Left ventricle myocardium inferior (tissue), 1 donor: ENCODE results near the gene C21orf91. TPM values are rescaled to one million over a fixed set of nuclear protein-coding genes. Genes with fewer than 3 reads are reported as not detected.
A peak's percentile ranks its signal among the peaks of the same experiment; 100 is the strongest.

ENCODE experiments used
- DNase-seq: peaks from one replicate; pipeline ENCODE4 v3.0.0-alpha.2; 2020
- H3K27ac ChIP-seq: fragments of 200-600 bp; replicated peaks from 2 replicates; pipeline ENCODE4 v1.8.0; 2021
- H3K27me3 ChIP-seq: fragments of 200-600 bp; 2 replicates; pipeline ENCODE4 v1.8.0; 2021; ENCODE audit warnings: low read depth
- H3K36me3 ChIP-seq: fragments of 200-600 bp; 2 replicates; pipeline ENCODE4 v1.8.0; 2021
- H3K4me1 ChIP-seq: fragments of 200-600 bp; 2 replicates; pipeline ENCODE4 v1.8.0; 2021
- H3K4me3 ChIP-seq: fragments of 200-600 bp; 2 replicates; pipeline ENCODE4 v1.8.0; 2021; ENCODE audit warnings: mild to moderate bottlenecking, moderate library complexity
- H3K9me3 ChIP-seq: fragments of 200-600 bp; replicated peaks from 2 replicates; pipeline ENCODE4 v1.8.0; 2021
- CTCF ChIP-seq: fragments of 200-600 bp; IDR thresholded peaks from 2 replicates; pipeline ENCODE4 v1.8.0; 2021; ENCODE audit warnings: antibody characterized with exemption, mild to moderate bottlenecking, borderline replicate concordance
- intact Hi-C: fragments of 100-400 bp; cut with micrococcal nuclease; formaldehyde crosslinking; loops from one replicate; pipeline ENCODE4 v1.11.0; 2022
- total RNA-seq: library from RNA; stranded (reverse); fragmentation: NEBNext Ultra II Directional; extraction: Animal tissue kit (Norgen Biotek cat#: 25700); gene quantifications from one replicate; pipeline ENCODE4 v1.2.1, GENCODE V29; 2021
- donor health status: DM: no; HTN: yes; CAD: no; lungs with severe emphysema.

C21orf91 gene
- total RNA-seq, 1 donor from 2014 or later = 10.2 TPM

GRCh38 chr21:17828223-17828622 lies 9.1 kb upstream of the C21orf91 start:
- no peak for DNase-seq
- H3K36me3 ChIP-seq = no peaks in the 10 kb centered on the region
- no peaks in the 10 kb centered on the region for H3K4me1 ChIP-seq
- H3K9me3 ChIP-seq = no peaks in the 10 kb centered on the region
- no peak for TF ChIP-seq CTCF
- intact Hi-C loops = no loop called here
- no peak overlapping the region for H3K4me3 ChIP-seq
- no peak overlapping the region for H3K27ac ChIP-seq
- no peaks in the 10 kb centered on the region for H3K27me3 ChIP-seq

DNA sequence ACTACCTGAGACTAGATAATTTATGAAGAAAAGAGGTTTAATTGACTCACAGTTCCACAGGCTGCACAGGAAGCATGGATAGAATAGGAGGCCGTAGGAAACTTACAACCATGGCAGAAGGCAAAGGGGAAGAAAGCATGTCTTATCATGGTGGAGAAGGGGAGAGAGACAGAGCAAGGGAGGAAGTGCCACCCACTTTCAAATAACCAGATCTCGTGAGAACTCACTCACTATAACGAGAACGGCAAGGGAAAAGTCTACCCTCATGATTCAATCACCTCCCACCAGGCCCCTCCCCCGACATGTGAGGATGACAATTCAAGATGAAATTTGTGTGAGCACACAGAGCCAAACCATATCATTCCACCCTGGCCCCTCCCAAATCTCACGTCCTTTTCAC lies 4.7 kb upstream of the C21orf91 start:
- Histone ChIP-seq H3K9me3 (no peaks in the 10 kb centered on the region), H3K36me3 (no peaks in the 10 kb centered on the region), H3K4me3 (no peak overlapping the region), H3K4me1 (peaks cover 9% of the 10 kb centered on the region), H3K27ac (no peak overlapping the region), H3K27me3 (no peaks in the 10 kb centered on the region)
- DNase-seq = no peak
- no peak for TF ChIP-seq CTCF
- intact Hi-C loops = no loop called here

DNA sequence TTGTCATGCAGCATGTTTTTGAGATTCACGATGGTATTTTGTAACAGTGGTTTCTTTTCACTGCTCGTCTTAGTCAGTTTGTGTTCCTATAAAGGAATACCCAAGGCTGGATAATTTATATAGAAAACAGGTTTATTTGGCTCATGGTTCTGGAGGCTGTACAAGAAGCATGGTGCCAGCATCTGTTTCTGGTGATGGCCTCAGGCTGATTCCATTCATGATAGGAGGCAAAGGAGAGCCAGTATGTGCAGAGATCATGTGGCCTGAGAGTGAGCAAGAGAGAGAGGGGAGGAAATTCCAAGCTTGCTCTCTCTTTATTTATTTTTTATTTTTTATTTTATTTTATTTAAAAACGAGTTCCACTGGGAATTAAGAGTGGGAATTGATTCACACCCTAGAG lies 2.0 kb upstream of the C21orf91 start:
- H3K36me3 ChIP-seq = no peaks in the 10 kb centered on the region
- H3K4me3 ChIP-seq = no peak overlapping the region
- no peak for TF ChIP-seq CTCF
- intact Hi-C loops = no loop called here
- H3K9me3 ChIP-seq = no peaks in the 10 kb centered on the region
- DNase-seq = no peak
- no peaks in the 10 kb centered on the region for H3K27me3 ChIP-seq
- H3K4me1 ChIP-seq = peaks cover 36% of the 10 kb centered on the region
- no peak overlapping the region for H3K27ac ChIP-seq

GRCh38 chr21:17819877-17820229 lies 697 bp upstream of the C21orf91 start:
- H3K4me3 ChIP-seq = peak overlapping the region; percentile 84
- peaks cover 7% of the 10 kb centered on the region for H3K36me3 ChIP-seq
- H3K9me3 ChIP-seq = no peaks in the 10 kb centered on the region
- no peaks in the 10 kb centered on the region for H3K27me3 ChIP-seq
- DNase-seq = no peak
- H3K4me1 ChIP-seq = peaks cover 46% of the 10 kb centered on the region
- peak; percentile 9 for TF ChIP-seq CTCF
- intact Hi-C loops = no loop called here
- peak overlapping the region; percentile 93 for H3K27ac ChIP-seq

- Histone ChIP-seq H3K27ac (peak overlapping the region; percentile 93), H3K4me3 (peak overlapping the region; percentile 84), H3K4me1 (peaks cover 57% of the 10 kb centered on the region), H3K27me3 (no peaks in the 10 kb centered on the region), H3K9me3 (no peaks in the 10 kb centered on the region), H3K36me3 (peaks cover 11% of the 10 kb centered on the region)
- no peak for TF ChIP-seq CTCF
- peak; percentile 20 for DNase-seq
- intact Hi-C loops = no loop called here
Observed at GRCh38 chr21:17818186-17819113, 706 bp downstream of the C21orf91 start.
